HFF-Myc (cell line): ENCODE measurements around the gene IGF1R.

Source experiments
- DNase-seq: peaks from one replicate; pipeline ENCODE4 v3.0.0-alpha.2; 2011; ENCODE audit warnings: low read depth; ENCODE audit errors: extremely low read depth
- H3K4me3 ChIP-seq: replicated peaks from 2 replicates; pipeline ENCODE4 v1.5.1; 2011; ENCODE audit warnings: low read depth, mild to moderate bottlenecking, control low read depth, low read length
- TF ChIP-seq, protein P1 (sequence below): IDR thresholded peaks from 2 replicates; pipeline ENCODE4 v1.5.1; 2012; ENCODE audit warnings: mild to moderate bottlenecking, low read depth, low read length, control low read depth; ENCODE audit errors: missing control alignments

The IGF1R gene

DNA sequence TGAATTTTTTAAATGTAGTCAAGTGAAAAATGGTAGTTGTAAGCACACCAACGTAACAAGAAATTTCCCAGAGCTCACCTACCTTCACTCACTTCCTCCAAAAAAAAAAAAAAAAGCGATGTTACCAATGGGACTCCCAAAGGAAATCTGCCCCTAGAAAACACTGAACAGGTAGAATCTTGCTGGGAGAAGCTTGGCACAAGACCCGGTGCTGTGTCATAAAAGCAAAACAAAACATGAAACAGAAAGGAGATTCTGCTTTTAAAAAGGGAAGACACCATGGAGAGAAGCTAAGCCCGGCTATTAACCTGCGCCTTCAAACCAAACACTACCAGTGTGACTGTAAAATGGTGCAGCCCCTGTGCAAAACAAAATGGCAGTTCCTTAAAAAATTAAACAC is 318.8 kb downstream of the IGF1R start:
- H3K4me3 ChIP-seq: no peak overlapping the region
- TF ChIP-seq, protein P1, sequence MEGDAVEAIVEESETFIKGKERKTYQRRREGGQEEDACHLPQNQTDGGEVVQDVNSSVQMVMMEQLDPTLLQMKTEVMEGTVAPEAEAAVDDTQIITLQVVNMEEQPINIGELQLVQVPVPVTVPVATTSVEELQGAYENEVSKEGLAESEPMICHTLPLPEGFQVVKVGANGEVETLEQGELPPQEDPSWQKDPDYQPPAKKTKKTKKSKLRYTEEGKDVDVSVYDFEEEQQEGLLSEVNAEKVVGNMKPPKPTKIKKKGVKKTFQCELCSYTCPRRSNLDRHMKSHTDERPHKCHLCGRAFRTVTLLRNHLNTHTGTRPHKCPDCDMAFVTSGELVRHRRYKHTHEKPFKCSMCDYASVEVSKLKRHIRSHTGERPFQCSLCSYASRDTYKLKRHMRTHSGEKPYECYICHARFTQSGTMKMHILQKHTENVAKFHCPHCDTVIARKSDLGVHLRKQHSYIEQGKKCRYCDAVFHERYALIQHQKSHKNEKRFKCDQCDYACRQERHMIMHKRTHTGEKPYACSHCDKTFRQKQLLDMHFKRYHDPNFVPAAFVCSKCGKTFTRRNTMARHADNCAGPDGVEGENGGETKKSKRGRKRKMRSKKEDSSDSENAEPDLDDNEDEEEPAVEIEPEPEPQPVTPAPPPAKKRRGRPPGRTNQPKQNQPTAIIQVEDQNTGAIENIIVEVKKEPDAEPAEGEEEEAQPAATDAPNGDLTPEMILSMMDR: no peak
- no peak for DNase-seq

DNA sequence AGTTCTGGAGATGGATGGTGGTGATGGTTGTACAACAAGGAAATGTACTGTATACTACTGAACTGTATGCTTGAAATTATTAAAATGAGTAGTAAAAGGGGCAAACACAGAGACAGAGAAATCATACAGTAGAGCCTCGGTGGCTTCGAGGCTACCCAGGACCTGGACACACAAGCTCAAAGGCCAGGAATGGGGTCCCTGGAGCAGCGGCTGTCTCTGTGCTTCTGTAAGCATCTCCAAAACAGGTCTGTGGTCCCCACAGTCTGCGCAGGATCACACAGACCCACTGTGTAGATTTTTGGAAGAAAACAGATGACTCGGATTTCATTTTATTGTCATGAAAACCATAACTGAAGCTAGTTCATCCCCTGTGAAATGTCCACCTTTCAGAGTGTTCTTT is 319.6 kb downstream of the IGF1R start:
- no peak for DNase-seq
- TF ChIP-seq, protein P1: no peak

DNA sequence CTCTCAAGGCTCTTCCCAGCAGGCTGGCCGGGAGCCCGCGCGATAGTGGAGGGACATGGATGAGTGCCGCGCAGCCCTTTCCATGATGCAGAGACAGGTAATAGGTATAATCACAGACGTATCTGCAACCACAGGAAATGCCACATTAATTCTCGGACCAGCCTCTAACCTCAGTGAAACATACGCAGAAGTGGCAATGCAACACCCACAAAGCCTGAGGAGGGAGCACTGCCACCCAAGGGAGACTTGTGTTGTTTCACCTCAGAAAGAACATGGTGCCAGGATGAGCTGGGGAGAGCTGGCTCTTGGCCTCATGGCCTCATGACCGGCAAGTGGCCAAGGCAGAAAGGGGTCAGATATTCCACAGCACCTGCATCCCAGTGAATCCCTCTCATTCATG is 320.2 kb downstream of the IGF1R start:
- TF ChIP-seq, protein P1: no peak
- no peak overlapping the region for H3K4me3 ChIP-seq
- no peak for DNase-seq

More for the DNA sequence above, 319.6 kb downstream of the IGF1R start:
- H3K4me3 ChIP-seq: no peak overlapping the region

DNA sequence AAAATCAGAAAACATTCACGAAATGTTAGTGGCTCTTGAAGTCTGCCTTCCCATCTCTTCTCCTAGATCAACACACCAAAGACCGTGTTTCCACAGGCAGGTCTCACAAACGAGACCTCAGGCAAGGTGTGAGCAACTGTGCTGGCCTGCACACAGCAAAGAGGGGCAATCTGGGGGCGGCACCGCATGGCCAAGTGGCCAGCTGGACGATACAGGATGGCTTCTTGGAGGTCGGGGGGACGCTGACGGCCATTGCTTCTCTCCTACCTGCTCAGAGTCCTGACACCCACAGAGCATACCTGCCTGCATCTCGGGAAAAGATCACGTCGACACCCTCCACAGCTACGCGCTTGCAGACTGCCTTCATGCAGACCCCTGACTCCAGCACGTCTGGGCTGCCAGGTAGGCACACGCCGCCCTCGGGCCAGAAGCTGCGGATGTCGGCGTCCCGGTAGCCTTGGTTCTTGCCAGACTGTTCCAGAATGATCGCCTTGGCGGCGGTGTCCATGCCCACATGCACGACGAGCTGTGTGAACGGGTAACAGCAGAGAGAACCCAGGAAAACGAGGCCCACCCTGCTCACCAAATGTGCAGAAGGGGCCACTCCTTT is 320.9 kb downstream of the IGF1R start:
- TF ChIP-seq, protein P1: no peak
- H3K4me3 ChIP-seq: no peak overlapping the region
- no peak for DNase-seq

DNA sequence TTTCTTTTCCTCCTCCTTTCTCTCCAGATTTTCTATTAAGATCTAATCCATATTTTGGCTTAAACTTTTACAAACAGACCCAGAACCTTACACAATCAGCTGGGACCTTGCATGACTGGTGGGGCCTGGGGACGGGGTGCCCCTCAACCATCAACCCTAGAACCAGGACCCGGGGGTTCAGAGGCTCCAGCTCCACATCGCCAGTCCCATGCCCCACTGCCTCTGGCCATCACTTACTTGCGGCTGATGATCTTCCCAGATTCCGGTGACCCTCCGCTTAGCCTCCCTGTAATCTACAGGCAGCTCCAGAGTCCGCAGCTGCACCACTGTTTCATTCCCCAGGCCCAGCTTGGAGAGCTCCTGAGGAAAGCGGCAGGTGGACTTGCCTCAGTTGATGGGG is 322.5 kb downstream of the IGF1R start:
- no peak for DNase-seq
- TF ChIP-seq, protein P1: no peak
- H3K4me3 ChIP-seq: no peak overlapping the region

DNA sequence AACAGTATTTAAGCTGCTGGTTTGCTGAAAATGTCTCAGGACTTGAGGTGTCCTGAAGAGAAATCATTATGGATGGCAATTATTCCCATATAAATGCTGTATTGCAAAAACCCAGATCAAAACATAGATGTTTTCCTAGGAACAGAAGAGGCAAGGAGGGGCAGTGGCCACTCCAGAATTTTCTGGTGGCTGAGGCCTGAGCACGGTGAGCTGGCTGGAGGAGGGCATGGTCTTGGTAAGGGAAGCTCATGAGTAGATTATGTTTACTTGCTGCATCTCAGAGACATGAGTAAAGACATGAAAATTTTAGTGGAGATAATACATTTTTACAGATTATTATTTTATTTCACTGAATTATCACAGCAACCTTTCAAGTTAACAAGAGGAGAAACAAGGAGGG is 328.2 kb downstream of the IGF1R start:
- DNase-seq: no peak
- TF ChIP-seq, protein P1: no peak
- H3K4me3 ChIP-seq: no peak overlapping the region

DNA sequence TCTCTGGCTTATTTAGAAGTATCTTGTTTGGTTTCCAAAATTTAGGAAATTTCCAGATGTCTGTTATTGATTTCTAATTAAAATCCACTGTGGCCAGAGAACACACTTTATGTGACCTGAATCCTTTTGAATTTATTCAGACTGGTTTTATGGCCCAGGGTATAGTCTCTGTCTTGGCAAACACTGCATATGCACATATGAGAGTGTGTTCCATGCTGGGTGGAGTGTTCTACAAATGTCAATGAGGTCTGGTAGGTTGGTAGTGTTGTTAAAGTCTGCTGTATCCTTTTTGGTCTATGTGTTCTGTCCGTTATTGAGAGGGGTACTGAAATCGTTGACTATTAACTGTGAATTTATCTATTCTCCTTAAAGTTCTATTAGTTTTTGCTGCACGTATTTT is 329.1 kb downstream of the IGF1R start:
- TF ChIP-seq, protein P1: no peak
- H3K4me3 ChIP-seq: no peak overlapping the region
- DNase-seq: no peak
